Endothelial cell of hepatic sinusoid (primary cell): Measurements from ENCODE around the gene STRA6.

Experiments used
- in situ Hi-C: cut with HindIII; loops from 2 replicates; pipeline ENCODE4 v1.10.0; 2017; ENCODE audit warnings: low sequenced_read_pairs

The STRA6 gene, protein sequence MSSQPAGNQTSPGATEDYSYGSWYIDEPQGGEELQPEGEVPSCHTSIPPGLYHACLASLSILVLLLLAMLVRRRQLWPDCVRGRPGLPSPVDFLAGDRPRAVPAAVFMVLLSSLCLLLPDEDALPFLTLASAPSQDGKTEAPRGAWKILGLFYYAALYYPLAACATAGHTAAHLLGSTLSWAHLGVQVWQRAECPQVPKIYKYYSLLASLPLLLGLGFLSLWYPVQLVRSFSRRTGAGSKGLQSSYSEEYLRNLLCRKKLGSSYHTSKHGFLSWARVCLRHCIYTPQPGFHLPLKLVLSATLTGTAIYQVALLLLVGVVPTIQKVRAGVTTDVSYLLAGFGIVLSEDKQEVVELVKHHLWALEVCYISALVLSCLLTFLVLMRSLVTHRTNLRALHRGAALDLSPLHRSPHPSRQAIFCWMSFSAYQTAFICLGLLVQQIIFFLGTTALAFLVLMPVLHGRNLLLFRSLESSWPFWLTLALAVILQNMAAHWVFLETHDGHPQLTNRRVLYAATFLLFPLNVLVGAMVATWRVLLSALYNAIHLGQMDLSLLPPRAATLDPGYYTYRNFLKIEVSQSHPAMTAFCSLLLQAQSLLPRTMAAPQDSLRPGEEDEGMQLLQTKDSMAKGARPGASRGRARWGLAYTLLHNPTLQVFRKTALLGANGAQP

DNA sequence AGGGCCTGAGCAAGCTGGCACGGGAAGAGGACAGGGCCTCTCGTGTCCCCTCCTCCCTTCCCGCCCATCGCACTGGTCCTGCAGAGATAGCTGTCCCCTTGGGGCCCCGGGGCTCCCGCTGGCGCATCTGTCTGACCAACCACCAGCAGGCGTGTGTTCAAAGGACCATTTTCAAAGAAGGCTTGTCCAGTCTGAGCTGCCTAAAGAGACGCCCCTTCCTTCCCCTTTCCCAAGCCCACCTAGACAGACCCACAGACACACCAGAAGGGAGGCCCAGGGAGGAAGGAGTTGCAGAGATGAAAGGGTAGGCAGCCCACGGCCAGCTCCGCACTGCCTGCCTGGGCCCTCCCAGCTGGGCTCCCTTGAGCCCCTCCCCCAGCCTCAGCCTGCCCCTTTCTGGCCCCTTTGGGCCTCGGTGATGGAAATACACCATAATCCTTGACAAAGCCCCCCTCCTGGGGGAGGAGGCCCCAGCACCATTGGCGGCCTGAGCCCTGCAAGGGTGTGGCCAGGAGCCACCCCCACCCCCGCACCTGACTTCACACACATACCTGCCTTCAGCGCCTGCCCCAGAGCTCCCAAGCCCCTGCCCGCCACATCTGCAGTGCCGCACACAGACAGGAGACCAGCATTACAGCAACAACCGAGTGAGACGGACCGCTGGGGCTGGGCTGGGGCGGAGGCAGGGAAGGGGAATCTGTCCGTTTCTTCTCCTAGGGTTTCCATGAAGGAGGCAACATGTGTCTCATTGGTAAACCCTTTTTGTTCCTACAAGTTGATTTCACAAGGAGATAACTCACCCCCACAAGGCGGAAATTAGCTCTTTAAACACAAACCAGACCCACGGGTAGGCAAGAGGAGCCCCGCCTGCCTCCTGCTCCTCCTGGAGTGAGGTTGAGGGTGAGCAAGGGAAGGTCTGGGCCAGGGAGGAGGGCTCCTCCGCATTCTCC lies at the start of gene STRA6:
STRA6 (minus strand) TSS at position 336 of the 950 bp plus-strand sequence. CDS start 520 bp downstream, outside the sequence.
- in situ Hi-C loops: no loop called here

DNA sequence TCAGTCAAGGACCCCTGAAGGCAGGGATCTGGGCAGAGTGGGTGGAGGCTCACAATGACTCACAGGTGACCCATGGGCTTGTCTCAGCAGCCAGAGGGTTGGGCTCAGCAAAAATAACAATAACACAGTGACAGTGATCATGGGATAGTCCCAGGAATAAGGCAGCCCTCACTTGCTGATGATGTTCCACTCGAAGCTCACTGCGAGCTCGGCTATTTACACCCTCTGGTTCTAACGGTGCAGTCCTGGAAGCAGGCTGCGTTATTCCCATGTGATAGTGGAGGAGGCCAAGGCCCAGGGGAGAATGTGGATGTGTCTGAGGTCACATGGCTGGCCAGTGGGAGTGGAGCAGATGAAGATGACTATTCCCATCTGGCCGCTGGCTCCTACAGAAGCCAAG lies 49.7 kb upstream of the STRA6 start:
- in situ Hi-C loops: no loop called here

DNA sequence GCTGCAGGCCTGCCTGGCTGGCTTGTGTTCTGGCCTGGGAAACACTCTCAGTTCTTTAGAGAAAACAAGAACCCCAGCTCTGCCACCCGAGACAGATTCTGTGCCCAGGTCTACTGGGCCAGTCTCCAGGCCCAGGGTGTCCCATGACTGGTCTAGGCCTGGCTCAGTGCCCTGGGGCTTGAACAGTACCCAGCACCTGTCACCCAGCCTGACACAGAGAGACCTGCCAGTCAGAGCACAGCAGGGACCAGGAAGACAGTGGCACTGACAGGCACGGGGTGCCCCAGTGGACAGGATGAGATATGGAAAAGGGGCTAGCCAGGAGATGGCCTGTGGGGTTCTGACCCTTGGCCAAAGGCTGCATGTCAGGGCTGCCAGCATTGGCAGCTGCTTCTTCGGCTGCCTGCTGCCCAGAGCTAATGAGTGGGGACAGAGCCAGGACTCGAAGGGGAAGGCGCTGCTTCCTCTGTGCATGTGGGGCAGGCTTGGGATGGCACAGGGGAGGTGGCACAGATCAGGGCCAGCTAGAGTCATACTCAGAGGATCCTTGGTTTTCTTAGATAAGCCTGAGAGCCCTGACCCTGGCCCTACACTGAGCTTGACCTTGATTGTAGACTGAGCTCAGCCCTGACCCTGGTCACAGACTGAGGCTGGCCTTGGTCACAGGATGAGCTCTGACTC lies 48.7 kb upstream of the STRA6 start:
- in situ Hi-C loops: no loop called here

- in situ Hi-C loops: no loop called here
Observed at GRCh38 chr15:74250266-74250665, 47.7 kb upstream of the STRA6 start.

- in situ Hi-C loops: no loop called here
Observed at GRCh38 chr15:74245342-74245931, 42.9 kb upstream of the STRA6 start.

DNA sequence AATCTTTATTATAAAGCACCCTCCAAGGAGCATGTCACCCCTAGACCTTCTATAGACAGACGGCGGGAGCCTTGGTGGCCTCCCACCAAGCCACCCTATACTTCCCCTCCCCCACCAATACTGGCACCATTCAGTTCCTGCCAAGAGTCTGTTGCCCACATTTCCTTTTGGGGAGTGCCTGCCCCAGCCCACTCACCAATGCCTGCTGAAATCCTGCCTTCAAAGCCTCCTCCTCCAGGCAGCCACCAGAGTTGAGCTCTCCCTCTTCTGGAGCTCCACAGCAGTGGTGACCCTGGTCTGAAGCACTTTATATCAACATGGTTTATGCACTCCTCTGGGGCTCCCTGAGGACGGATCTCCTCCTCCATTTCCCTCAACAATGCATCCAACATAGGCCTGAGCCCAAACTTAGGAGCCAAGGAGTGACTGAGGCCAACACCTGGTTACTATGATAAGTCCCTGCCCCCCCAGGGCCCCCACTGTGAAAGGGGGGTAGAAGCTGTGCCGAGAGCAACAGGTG lies 42.3 kb upstream of the STRA6 start:
- in situ Hi-C loops: no loop called here

GRCh38 chr15:74243431-74243830 lies 40.8 kb upstream of the STRA6 start:
- in situ Hi-C loops: no loop called here

DNA sequence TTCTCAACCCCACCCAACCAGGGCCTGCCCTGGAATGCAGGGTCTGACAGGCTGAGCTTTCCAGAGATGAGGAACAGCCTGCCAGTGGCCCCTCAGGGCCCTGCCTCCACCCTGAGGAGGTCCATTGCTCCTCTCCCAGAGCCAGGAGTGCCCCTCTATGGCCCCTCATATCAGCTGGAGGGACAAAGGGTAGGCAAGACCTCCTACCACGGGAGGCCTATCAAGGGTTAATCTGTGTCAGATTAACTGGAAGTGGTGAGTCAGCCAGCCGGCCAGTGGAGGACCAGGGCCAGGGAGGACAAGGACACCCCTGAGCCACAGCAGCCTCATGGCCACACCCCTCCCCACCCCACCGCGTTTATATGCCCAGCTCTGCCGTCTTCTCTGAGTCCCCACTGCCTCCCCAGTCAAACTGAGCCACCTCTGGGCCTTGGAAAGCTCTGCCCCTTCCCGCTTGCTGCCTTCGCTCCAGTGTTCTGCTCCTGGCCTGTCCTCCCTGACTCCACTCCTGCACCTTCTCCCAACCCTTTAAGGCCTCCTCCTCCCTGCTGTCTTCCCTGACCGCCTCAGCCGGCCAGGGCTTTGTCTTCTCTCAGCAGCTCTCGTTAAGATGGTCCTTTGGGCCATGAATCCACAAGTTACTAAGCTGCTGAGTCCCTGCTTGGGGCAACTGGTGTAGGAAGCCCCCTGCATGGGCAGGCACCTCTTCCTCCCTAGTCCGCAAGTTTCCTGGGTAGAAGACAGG lies 40.0 kb upstream of the STRA6 start:
- in situ Hi-C loops: no loop called here

- in situ Hi-C loops: no loop called here
Observed at GRCh38 chr15:74240897-74241614, 38.5 kb upstream of the STRA6 start.

DNA sequence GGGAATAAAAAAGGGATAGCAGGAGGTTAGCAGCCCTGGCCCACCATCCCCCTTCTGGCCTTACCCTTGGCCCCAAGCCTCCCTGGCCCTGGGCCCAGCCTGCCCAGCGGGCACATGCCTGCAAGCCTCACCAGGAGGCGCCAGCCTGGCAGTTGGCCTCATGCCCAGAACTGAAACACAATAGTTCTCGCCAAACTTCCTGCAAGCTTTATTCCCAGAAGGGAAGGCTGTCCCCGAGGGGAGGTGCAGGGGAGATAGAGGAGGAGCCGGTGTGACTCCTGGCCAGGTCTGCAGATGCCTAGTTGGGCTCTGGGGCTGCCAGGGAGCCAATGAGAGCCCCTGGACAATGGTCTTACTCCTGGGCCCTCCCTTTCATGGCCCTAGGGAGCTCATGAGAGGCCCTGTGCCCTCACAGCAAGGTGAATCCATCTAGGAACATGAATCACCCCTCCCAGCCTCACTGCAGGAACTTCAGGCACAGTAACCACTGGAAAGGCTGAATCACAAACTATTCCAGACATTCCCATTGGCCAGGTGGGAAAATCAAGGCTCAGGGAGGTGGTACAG lies 37.5 kb upstream of the STRA6 start:
- in situ Hi-C loops: no loop called here

- in situ Hi-C loops: no loop called here
Observed at GRCh38 chr15:74239051-74239705, 36.6 kb upstream of the STRA6 start.

GRCh38 chr15:74235962-74236361 lies 33.4 kb upstream of the STRA6 start, which contains the start of gene CCDC33:
TSS of gene CCDC33 (plus strand) at chr15:74236326. CDS start at chr15:74236720, 394 bp downstream.
- in situ Hi-C loops: no loop called here

DNA sequence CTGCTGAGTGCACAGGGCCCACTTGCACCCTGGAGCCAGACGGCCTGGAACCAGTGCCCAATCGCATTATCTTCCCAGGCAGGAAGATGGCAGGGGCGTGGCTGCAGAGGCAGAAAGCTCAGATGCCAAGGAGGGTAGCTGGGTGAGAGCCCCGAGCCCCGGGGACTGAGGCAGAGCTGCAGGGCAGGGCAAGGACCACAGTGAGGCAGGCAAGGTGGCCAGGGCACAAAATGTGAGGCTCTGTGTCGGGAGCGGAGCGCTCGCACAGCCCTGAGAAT lies 31.9 kb upstream of the STRA6 start:
- in situ Hi-C loops: no loop called here

DNA sequence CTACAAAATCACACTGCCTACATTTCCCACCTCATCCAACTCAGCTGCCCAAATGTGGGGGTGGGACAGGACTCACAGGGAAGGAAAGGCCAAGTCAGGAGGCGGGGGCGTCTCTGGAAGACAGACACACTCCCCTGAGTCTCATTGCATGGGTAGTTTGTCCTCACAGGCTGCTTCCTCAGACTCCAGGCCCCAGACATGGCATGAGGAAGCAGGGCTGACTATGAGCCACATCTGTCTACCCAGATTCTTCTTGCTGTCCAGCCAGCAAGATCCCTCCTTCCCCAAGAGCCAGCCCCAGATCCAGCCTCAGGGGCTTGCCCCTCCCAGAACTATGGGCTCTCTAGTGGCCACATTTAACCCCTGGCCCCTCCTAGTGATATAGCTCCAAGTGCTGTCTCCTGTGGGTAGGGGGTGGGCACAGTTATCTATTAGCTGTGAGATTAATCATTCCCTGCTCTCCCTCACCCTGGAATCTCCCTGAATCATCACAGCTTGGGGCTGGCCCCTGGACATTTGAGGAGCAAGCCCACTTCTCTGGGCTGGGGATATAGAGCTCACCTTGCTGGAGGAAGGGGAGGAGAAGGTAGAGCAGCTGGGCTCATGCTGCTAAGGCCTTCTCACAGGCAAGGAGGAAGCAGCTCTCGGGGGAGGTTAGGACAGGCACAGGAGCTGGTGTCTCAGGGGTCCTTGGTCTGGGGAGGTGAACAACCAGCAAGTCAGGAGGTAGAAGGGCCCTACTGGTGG lies 31.4 kb upstream of the STRA6 start:
- in situ Hi-C loops: no loop called here

DNA sequence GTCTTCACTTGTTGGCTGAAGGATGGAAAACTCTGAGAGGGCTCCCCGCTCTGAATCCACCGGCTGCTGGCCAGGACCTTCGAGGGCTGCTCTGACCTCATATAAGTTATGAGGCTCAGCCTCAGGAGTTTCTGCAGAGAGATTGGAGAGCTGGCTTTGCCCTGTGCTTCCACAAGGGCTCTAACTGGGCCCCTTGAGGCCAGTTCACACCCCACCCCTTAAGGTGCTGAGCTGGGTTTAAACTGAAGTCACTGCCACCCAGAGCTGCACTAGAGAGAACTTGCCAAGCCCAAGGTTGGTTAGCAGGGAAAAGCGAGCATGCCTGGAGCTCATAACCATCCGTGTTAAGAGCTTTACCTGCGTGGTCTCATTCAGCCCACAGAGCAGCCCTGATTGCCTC lies 30.8 kb upstream of the STRA6 start:
- in situ Hi-C loops: no loop called here

DNA sequence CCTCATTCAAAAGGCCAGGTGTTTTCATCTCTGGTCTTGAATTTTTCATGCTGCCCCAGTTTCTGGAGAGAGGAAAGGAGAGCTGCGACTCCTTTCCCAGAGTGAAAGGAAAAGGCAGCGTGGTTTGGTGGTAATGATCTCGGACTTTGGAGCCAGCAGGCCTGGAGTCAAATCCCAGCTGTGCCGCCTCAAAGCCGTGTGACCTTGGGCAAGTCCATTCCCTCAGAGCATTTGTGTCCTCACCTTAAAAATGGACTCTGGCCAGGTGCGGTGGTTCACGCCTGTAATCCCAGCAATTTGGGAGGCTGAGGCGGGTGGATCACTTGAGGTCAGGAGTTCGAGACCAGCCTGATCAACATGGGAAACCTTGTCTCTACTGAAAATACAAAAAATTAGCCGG lies 28.9 kb upstream of the STRA6 start:
- in situ Hi-C loops: no loop called here

GRCh38 chr15:74229686-74230085 lies 27.1 kb upstream of the STRA6 start:
- in situ Hi-C loops: loop anchor here (5.0 kb wide), 1 partner anchor 57 kb away; the partner anchor contains the start of gene ISLR
